G401.6 (cell line): ENCODE results near the gene TRIM45.
"Not testable (repeated sequence)": the region's sequence is repeated elsewhere in the genome, so short reads cannot be mapped to it uniquely, and the experiment has no call there.

Experiments
- FAIRE-seq: peaks from 2 replicates; lab custom pipeline; 2012; peaks lifted over from hg19 to GRCh38; lab: Jason Lieb, UNC

Gene TRIM45

GRCh38 chr1:117121589-117122329 lies at the start of gene TRIM45:
Gene TRIM45 (minus strand): TSS chr1:117121749. CDS start chr1:117121201, 548 bp downstream.
- FAIRE-seq, result peak; percentile 89

GRCh38 chr1:117169871-117170596 lies 48.5 kb upstream of the TRIM45 start:
- no peak for FAIRE-seq

- FAIRE-seq, result no peak
Measured at GRCh38 chr1:117167402-117167801, 45.9 kb upstream of the TRIM45 start.

- FAIRE-seq, result no peak
Measured at GRCh38 chr1:117166076-117166475, 44.5 kb upstream of the TRIM45 start.

- no peak for FAIRE-seq
Measured at GRCh38 chr1:117164209-117164608, 42.7 kb upstream of the TRIM45 start.

GRCh38 chr1:117162816-117163215 lies 41.3 kb upstream of the TRIM45 start:
- FAIRE-seq, result no peak

GRCh38 chr1:117161887-117162286 lies 40.3 kb upstream of the TRIM45 start:
- no peak for FAIRE-seq

GRCh38 chr1:117151305-117151704 lies 29.8 kb upstream of the TRIM45 start:
- FAIRE-seq, result not testable (repeated sequence)

- no peak for FAIRE-seq
Measured at GRCh38 chr1:117150316-117150715, 28.8 kb upstream of the TRIM45 start.

- FAIRE-seq, result no peak
Measured at GRCh38 chr1:117147856-117148588, 26.5 kb upstream of the TRIM45 start.

GRCh38 chr1:117147341-117147831 lies 25.8 kb upstream of the TRIM45 start:
- FAIRE-seq, result no peak

GRCh38 chr1:117146575-117147340 lies 25.2 kb upstream of the TRIM45 start:
- no peak for FAIRE-seq

GRCh38 chr1:117146072-117146471 lies 24.5 kb upstream of the TRIM45 start:
- no peak for FAIRE-seq

GRCh38 chr1:117143871-117144270 lies 22.3 kb upstream of the TRIM45 start:
- no peak for FAIRE-seq

GRCh38 chr1:117143172-117143571 lies 21.6 kb upstream of the TRIM45 start:
- no peak for FAIRE-seq

- FAIRE-seq, result no peak
Measured at GRCh38 chr1:117142200-117142599, 20.7 kb upstream of the TRIM45 start.

GRCh38 chr1:117138561-117138960 lies 17.0 kb upstream of the TRIM45 start:
- FAIRE-seq, result no peak

GRCh38 chr1:117138106-117138505 lies 16.6 kb upstream of the TRIM45 start:
- FAIRE-seq, result no peak

- no peak for FAIRE-seq
Measured at GRCh38 chr1:117137281-117137855, 15.8 kb upstream of the TRIM45 start.

GRCh38 chr1:117136749-117137148 lies 15.2 kb upstream of the TRIM45 start:
- FAIRE-seq, result no peak

- no peak for FAIRE-seq
Measured at GRCh38 chr1:117135329-117135728, 13.8 kb upstream of the TRIM45 start.

- no peak for FAIRE-seq
Measured at GRCh38 chr1:117130526-117130925, 9.0 kb upstream of the TRIM45 start.
